HepG2 (cell line): Measurements from ENCODE around the gene SMOC1.

Experiments used
- ASH2L ChIP-seq: fragments of 300-600, 200-600 bp; sonication (generic); IDR thresholded peaks from 2 replicates; pipeline ENCODE4 v1.7.0; 2017; ENCODE audit warnings: low read depth, mild to moderate bottlenecking, moderate library complexity, mixed read lengths, low read length; ENCODE audit not compliant: insufficient read length
- CTCF ChIP-seq: sonication (generic); formaldehyde crosslinking; IDR thresholded peaks from 2 replicates; pipeline ENCODE4 v1.5.0; 2020; ENCODE audit warnings: mild to moderate bottlenecking, missing genetic modification reagents, moderate library complexity
- EP300 ChIP-seq, 3 experiments: sonication (generic) in 1 of 3; formaldehyde crosslinking in 1 of 3; IDR thresholded peaks; 2 replicates each; pipeline versions ENCODE4 v1.5.1 to v1.6.1; 2011 to 2020; ENCODE audit warnings: low read depth in 2 of 3, low read length in 2 of 3, borderline replicate concordance in 1 of 3, improper control_type of control experiment in 1 of 3, mild to moderate bottlenecking in 1 of 3, missing genetic modification reagents in 1 of 3, moderate library complexity in 1 of 3
- SALL1 ChIP-seq: sonication (generic); formaldehyde crosslinking; IDR thresholded peaks from 2 replicates; pipeline ENCODE4 v1.8.0; 2022; ENCODE audit warnings: mild to moderate bottlenecking, missing genetic modification reagents
- SRY ChIP-seq: sonication (generic); formaldehyde crosslinking; IDR thresholded peaks from 2 replicates; pipeline ENCODE4 v1.8.0; 2022; ENCODE audit warnings: mild to moderate bottlenecking, missing genetic modification reagents
- TEAD2 ChIP-seq: sonication (generic); formaldehyde crosslinking; IDR thresholded peaks from 2 replicates; pipeline ENCODE4 v1.9.0; 2021; ENCODE audit warnings: missing genetic modification reagents
- THAP11 ChIP-seq: IDR thresholded peaks from 2 replicates; pipeline ENCODE4 v1.6.1; 2016; ENCODE audit warnings: missing biosample characterization, missing genetic modification reagents
- USF2 ChIP-seq, 2 experiments: sonication (generic) in 1 of 2; formaldehyde crosslinking in 1 of 2; IDR thresholded peaks; 2 replicates each; pipeline versions ENCODE4 v1.5.1 to v1.6.1; 2011 to 2020; ENCODE audit warnings: borderline replicate concordance in 1 of 2, low read depth in 1 of 2, low read length in 1 of 2, mild to moderate bottlenecking in 1 of 2, missing genetic modification reagents in 1 of 2, moderate library complexity in 1 of 2
- ZNF589 ChIP-seq: sonication (generic); formaldehyde crosslinking; conservative IDR thresholded peaks from 2 replicates; pipeline ENCODE4 v1.8.0; 2022; ENCODE audit warnings: mild to moderate bottlenecking, moderate library complexity, missing genetic modification reagents
- ZNF629 ChIP-seq: sonication (generic); formaldehyde crosslinking; conservative IDR thresholded peaks from 2 replicates; pipeline ENCODE4 v1.5.0; 2020; ENCODE audit warnings: missing genetic modification reagents
- ZNF768 ChIP-seq: sonication (generic); formaldehyde crosslinking; IDR thresholded peaks from 2 replicates; pipeline ENCODE4 v1.4.0; 2020; ENCODE audit warnings: missing genetic modification reagents

- TF ChIP-seq EP300 (IDR thresholded peaks at IDR 0.05; ENCODE audit: low read depth in 2 of 2, low read length in 2 of 2), result no peak
- TF ChIP-seq EP300 (CRISPR knock-in tag; IDR thresholded peaks at IDR 0.05; ENCODE audit: borderline replicate concordance), result no peak
- TF ChIP-seq CTCF, result no peak
- no peak for TF ChIP-seq TEAD2 (CRISPR knock-in tag)
- TF ChIP-seq USF2 (IDR thresholded peaks at IDR 0.05; ENCODE audit: low read depth, low read length), result no peak
- no peak for TF ChIP-seq USF2 (CRISPR knock-in tag; IDR thresholded peaks at IDR 0.05; ENCODE audit: borderline replicate concordance)
- no peak for TF ChIP-seq ZNF629 (CRISPR knock-in tag)
- TF ChIP-seq SRY, result no peak
- peak; percentile 35; the same call in 1 of the 2 replicates for TF ChIP-seq SALL1
- no peak for TF ChIP-seq THAP11
- no peak for TF ChIP-seq ZNF768 (CRISPR knock-in tag)
- no peak for TF ChIP-seq ZNF589
- TF ChIP-seq ASH2L, result no peak
Observed at GRCh38 chr14:70057519-70058136, 178.4 kb downstream of the SMOC1 start.
